AG09309 (cell line): Measurements from ENCODE around the gene TRAPPC10.

Source experiments
- DNase-seq: peaks from one replicate; pipeline ENCODE4 v3.0.0-alpha.2; 2010; ENCODE audit warnings: low read depth
- H3K4me3 ChIP-seq: 2 replicates; pipeline ENCODE4 v1.5.1; 2011; ENCODE audit warnings: mild to moderate bottlenecking, low read depth, low read length, moderate library complexity; ENCODE audit not compliant: control insufficient read depth
- TF ChIP-seq, protein P1 (sequence below): IDR thresholded peaks from 2 replicates; pipeline ENCODE4 v1.5.1; 2011; ENCODE audit warnings: mild to moderate bottlenecking, low read depth, low read length, inconsistent platforms; ENCODE audit not compliant: insufficient read depth, control insufficient read depth; ENCODE audit errors: missing control alignments

The TRAPPC10 gene

GRCh38 chr21:44072111-44072510 is 60.0 kb downstream of the TRAPPC10 start:
- H3K4me3 ChIP-seq, result no peak overlapping the region
- DNase-seq, result no peak
- TF ChIP-seq, protein P1, sequence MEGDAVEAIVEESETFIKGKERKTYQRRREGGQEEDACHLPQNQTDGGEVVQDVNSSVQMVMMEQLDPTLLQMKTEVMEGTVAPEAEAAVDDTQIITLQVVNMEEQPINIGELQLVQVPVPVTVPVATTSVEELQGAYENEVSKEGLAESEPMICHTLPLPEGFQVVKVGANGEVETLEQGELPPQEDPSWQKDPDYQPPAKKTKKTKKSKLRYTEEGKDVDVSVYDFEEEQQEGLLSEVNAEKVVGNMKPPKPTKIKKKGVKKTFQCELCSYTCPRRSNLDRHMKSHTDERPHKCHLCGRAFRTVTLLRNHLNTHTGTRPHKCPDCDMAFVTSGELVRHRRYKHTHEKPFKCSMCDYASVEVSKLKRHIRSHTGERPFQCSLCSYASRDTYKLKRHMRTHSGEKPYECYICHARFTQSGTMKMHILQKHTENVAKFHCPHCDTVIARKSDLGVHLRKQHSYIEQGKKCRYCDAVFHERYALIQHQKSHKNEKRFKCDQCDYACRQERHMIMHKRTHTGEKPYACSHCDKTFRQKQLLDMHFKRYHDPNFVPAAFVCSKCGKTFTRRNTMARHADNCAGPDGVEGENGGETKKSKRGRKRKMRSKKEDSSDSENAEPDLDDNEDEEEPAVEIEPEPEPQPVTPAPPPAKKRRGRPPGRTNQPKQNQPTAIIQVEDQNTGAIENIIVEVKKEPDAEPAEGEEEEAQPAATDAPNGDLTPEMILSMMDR, result no peak

- no peak for DNase-seq
- TF ChIP-seq, protein P1, result no peak
- no peak overlapping the region for H3K4me3 ChIP-seq
Observed at GRCh38 chr21:44074315-44074958, 62.3 kb downstream of the TRAPPC10 start.

DNA sequence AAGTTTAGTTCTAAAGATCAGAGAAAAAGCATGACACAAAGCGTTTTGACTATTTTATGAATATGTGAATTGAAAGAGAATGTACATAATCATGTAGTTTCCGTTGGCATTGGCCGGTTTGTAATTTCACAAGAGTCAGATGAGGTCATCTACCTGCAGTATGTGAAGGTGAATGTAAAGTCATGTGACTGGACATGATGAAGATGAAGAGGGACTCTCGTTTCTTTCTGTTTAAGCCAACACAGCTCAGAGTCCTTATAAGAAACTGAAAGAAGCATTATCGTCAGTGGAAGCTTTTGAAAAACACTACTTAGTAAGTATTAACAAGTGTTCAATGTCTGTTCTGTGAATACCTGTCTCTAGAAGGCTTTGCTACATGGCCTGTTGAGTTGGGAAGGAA is 64.2 kb downstream of the TRAPPC10 start:
- TF ChIP-seq, protein P1, result no peak
- no peak overlapping the region for H3K4me3 ChIP-seq
- no peak for DNase-seq

DNA sequence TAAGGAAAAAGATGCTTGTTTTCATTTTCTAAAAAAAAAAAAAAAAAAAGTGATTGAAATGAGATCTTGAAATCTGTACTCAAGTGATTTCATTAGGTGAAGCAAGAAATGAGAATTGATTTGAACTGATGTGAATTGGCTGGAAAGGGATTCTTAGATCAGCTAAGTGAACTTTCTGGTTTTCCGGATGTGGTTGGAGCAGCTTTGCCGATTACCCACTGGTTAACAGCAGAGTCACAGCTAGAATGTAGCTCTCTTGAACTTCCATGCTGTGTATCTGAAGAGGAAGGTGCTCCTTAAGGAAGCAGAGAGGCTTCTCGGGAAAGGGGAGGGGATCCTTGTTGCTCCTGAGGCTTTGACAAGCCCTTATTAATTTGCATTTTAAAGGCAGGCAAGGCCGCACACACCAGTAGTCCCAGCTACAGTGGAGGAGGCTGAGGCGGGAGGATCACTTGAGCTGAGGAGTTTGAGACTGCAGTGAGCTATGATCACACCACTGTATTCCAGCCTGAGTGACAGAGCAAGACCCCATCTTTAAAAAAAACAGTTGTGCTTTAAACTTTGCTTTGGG is 66.4 kb downstream of the TRAPPC10 start:
- H3K4me3 ChIP-seq, result no peak overlapping the region
- no peak for DNase-seq
- TF ChIP-seq, protein P1, result no peak

- TF ChIP-seq, protein P1, result no peak
- H3K4me3 ChIP-seq, result no peak overlapping the region
- no peak for DNase-seq
Observed at GRCh38 chr21:44079446-44079845, 67.3 kb downstream of the TRAPPC10 start.

GRCh38 chr21:44079846-44080245 is 67.7 kb downstream of the TRAPPC10 start:
- H3K4me3 ChIP-seq, result no peak overlapping the region
- TF ChIP-seq, protein P1, result no peak
- no peak for DNase-seq
